HG03432 (cell line): ENCODE results near the gene ADCY1.
"Not testable (repeated sequence)": the region's sequence is repeated elsewhere in the genome, so short reads cannot be mapped to it uniquely, and the experiment has no call there.

Experiments used
- ATAC-seq: cut with Tn5 transposase; IDR thresholded peaks from one replicate; pipeline ENCODE4 v1.9.1; 2021; ENCODE audit warnings: mild to moderate bottlenecking, moderate library complexity; ENCODE audit not compliant: unreplicated experiment

ADCY1 gene

DNA sequence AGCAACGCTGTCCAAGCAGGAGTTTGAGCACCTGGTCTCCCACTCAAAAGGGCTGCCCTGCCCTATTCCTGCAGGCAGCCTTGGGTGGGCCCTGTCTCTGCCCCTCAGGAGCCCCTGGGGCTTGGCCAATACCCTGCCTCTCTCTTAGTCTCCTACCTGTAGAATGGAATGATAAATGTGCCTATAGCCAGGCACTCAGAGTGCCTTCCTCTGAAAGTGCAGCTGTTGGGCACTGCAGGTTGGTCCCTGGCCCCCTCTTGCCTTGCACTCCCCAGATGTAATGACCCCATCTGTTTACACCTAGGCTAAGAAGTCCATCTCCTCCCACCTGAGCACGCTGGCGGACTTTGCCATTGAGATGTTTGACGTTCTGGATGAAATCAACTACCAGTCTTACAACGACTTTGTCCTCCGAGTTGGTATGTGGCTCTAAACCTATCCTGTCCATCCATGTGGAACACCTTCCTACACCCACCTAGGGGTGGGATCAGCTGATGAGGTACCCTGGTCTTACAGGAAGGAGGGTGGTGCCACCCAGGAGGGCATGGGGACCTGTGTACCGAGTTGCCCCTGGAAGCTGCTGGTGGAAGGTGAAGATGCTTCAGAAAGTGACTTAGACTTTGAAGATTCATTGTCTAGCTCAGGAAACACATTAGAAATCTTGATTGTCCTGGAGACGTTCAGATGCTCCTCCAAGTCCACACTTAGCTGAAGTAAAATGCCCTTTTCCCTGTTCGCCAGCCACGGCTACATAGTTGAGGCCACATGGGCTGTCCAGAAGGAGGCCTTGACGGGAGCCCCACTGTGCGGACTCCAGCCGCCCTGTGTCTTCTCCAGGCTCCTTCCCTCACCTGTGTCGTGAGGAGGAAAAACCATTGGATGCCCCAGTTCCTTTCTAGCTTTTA lies 134.1 kb downstream of the ADCY1 start:
- no peak for ATAC-seq

DNA sequence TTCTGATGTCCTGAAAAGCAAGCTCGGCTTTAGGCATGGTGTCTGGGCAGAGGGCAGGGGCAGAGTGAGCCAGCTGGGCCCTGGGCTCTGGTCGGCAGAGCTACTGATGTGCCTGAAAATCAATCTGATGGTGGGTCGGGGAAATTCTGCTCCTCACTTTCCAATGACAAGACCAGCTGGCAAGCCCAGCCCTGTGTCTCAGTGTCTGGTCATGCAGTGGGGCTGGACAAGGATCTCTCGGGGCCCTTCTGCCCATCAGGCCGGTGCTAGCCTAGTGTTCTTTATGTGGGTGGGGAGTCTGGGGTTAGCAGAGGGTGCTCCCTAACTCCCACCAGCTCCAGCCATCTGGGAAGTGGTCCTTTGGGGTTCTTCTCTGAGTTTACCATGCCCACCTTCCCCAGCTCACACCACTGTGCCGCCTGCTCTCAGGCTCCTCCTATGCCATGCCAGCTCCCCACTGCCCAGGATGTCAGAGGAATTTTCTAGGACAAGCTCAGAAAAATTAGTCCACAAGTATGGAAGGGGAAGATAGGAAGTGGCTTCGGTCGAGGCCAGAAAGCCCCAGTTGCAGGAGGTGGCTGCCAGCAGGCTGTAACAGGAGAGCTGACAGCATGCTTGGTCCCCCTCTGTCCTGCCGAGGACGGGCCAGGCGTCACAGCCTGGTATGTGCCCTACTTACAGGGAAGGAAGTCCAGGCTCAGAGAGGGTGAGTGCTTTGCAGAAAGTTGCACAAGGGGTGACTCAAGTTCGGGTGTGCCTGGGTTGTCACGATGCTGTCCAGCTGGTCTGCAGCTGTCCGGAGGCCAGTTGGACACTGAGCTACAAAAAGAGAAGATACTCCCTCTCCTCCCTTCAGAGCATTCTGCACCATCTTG lies 135.2 kb downstream of the ADCY1 start:
- ATAC-seq, result no peak

DNA sequence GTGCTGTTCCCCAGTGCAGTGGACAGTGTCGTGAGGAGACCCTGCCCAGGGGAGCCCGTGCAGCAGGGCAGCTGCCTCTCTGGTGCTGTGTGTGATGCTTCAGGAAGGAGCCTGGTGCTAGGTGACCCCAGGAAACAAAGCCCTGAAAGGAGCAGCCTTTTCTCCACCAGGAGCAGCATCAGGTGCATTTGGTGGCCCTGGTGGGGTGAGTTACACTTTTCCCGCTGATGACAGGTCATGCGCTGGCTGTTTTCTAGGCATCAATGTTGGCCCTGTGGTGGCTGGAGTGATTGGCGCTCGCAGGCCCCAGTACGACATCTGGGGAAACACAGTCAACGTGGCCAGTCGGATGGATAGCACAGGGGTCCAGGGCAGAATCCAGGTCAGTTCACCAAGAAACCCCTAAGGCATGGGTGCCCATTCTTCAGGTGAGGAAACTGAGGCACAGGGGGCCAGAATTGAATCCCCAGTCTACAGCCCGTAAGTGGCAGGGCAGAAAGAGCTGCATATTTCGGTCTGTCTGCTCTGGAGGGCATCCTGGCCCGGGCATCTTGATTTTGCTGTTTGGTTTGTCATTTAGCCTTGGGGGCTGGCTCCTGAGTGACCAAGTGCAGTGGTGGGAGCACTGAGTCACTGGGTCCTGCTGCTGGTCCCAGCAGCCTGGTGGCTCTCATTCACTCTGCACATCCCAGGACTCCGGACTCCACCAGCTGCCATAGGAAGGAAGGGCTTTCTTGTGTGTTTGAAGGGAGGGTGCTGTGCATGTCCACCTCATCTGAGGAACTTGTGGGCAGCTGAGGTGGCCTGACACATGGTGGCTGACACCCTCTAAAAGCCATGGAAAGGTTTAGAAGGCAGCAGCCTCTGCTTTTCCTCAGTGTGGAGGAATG lies 136.3 kb downstream of the ADCY1 start:
- ATAC-seq, result no peak

DNA sequence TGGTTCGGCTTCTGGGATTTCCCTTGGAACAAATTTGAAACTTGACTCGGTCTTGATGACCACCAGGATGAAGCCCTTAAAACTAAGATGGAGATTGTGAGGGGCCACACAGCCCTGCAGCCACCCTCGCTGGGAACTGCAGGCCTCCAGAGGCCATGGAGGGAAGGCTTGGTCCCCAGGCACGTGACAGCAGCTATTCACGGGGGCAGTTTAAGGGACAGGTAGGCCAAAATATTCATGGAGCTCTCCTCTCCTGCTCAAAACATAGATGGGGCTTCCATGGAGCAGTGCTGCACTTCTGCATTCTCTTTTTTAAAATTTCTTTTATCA lies 137.0 kb downstream of the ADCY1 start:
- no peak for ATAC-seq

DNA sequence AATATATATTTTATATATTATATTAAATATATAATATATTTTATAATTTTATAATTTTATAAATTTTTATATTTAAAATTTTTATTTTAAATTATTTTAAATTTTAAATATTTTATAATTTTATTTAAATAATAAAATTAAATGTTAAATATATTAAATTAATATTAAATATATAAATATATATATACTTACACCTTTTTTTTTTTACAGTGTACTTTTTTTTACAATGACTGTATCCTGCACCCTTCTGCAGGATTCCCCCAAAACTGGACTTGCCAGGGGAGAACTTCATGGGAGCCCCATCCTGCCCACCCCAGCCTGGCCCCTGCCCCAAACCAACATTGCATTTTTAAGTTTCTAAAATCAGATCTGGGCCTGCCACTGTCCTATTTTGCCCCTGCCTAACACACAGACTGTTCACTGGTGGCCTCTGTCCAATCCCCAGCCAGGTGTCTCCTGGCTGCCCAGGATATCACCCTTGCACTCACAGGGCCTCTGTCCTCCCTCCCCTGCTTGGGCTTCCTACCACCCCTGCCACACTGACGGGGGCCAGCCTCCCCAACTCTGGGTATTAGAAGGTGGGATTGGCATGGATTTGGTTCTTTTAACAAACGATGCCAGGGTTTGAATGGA lies 138.0 kb downstream of the ADCY1 start:
- no peak for ATAC-seq

DNA sequence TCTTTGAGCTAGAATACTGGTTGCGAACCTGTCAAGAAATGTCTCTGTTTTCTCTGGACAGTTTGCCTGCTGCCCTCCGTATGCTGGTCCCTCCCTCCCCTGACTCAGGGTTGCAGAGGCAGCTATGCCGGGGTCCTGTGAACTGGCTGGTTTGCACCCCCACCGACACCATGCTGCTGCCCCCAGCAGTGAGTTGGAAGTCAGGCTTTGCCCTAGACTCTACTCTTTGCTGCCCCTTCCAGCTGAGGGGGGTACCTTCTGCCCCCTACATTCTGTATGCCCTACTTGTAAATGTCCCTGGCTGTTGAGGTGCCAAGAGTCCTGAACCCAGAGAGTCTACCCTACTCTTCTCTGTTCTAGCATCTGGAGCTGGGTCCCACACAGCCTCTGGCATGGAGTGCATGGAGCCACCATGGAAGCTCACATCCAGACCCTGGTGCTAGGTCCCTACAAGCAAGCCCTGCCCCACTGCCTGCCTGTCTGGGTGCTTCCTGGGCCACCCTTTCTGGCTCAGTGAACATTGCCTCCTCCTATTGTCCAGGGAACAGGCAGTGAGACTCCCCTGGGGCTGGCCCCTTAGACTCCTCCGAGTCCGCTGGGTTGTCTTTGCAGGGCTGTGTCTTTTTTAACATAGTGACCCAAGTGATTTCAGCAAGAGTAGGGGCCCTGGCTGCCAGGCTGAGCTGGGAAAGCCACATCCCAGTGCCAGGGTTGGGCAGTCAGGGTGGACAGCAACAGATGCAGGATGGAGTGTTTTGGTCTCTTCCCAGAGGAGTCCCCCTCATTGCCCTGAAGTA lies 138.9 kb downstream of the ADCY1 start:
- ATAC-seq, result no peak

DNA sequence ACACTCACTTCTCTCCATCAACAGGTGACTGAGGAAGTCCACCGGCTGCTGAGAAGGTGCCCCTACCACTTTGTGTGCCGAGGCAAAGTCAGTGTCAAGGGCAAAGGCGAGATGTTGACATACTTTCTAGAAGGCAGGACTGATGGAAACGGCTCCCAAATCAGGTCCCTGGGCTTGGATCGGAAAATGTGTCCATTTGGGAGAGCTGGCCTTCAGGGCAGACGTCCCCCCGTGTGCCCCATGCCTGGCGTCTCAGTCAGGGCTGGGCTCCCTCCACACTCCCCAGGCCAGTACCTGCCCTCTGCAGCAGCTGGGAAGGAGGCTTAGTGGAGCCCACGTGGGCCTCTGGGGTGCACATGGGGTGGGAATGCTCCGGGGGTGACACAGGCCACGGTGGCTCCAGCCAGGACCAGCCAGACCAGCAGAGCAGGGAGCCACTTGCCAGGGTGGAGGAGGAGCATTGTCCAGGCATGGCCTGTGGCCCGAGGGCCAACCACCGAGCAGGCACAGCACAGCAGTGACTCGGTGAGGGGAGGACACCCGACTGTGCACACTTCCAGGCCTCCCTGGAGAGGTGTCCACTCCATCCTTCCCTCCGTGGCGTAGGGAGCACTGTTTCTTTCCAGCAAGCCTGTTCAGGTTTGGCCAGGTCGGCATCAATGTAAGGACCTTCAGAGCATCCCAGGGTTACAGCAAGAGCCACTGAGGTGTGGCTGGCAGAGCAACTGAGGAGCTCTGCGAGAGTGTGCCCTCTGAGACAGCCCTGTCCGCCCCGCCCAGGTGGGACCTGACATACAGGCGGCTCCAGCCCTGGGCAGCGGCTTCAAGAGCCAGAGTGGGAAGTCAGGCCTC lies 139.7 kb downstream of the ADCY1 start:
- ATAC-seq, result no peak

DNA sequence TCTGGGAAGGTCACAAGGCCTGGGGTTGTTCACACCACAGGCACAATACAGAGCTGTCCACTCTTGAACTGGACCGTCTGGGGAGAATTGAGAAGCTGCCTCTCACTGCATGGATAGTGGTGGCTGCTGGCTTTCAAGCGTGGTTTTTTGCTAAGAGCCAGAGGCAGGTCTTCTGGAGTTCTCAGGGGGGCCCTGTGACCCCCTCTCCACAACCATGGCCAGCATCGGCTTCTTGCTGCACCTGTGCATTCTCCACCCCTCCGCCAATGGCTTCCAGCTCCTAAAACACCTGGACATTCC lies 140.3 kb downstream of the ADCY1 start:
- no peak for ATAC-seq

DNA sequence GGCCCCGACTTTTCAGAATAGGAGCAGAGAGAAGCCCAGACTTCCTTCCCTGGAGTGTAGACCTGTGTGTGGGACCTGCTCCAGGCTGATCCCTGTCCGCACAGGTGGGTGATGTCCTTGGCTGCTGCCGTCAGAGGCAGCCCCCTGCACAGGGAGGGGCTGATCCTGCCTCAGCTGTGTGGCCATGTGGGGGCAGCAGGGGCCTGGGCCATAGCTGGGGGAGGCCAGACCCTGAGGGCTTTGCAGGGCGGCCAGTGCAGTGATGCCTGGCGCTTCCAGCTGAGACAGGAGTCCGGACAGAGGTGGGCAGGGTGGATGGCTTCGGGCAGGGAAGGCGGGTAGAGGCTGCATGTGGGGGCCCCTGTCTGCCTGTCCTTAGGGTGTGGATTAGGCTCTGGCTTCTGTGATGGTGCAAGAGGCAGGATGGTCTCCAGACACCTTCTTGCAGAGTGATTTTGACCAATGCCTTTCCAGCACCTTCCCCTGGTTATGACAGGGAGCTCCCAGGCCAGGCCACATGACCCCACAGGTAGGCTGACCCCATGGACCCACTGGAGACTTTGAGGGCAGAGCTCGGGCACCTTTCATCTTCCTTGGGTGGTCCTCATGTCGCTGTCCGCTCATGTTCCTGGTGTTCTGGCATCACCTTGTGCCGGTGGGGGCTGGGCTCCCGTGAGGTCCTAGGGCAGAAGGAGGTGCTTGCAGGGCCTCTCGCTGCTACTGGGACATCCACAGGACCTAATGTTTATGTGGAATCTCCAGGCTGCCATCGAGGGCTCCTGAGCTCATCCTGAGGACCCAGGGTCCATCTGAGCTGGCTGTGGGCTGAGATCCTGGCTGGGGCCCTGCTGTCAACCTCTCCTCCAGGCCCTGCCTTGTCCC lies 141.5 kb downstream of the ADCY1 start:
- no peak for ATAC-seq

DNA sequence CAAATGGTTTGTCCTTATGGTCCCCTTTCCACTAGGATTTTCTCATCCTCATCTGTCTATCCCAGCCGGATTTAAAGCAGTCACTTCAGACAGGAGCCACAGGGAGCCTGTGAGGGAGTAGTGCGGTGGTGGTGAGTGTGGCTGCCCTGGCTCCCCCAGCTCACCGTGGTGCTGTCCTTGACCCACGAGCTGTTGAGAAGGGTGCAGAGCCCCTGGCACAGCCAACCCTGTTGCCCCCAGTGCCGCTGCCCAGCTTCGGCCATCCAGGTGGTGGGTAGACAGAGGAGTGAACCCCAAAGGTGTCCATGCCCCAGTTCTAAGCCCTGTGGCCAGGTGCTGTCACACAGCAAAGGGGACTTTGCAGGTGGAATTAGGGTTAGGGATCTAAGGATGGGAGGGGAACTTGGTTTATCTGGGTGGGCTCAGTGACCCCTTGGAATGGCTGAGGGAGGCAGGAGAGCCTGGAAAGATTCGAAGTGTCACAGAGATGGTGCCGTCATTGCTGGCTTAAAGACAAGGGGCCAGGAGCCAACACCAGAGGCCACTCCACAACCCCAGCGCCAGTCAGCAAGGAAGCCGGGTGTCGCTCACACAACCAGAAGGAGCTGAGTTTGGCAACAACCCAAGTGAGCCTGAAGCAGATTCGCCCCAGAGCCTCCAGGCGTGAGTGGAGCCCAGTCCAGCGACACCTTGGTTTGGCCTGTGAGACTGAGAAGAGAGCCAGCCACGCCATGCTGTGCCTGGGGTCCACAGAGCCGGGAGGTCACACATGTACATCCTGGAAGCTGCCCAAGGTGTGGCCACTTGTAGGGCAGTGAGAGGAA lies 142.4 kb downstream of the ADCY1 start:
- no peak for ATAC-seq

DNA sequence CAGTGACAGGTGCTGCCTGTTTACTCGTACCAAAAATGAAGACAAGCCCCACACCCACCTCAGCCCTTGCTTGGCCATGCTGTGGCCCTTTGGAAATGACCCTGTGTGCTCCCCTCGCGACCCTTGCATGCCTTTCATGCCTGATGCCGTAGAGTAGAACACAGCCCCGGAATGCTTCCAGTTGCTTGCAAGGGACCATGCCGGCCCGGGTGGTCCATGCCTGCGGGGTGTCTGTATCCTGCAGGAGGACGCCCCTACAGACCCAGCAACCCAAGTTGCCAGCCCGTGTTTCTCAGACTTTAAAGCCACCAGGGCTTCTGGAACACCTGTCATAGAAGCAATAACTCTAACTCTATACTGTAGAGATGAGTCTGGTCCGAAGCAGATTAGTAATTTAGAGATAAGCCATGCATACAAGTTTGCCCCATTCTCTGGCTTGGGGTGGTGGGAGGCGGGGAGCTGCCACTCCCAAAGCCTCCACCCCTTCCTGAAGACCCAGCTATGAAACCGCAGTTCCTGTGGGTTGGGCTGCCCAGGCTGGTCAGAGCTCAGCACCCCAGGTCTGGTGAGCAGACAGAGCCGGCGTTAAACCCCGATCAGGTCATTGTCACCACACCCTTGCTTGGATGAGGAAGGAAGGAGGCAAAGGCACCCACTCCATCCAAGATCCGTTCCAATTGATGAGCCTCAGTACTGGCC lies 143.5 kb downstream of the ADCY1 start:
- no peak for ATAC-seq

DNA sequence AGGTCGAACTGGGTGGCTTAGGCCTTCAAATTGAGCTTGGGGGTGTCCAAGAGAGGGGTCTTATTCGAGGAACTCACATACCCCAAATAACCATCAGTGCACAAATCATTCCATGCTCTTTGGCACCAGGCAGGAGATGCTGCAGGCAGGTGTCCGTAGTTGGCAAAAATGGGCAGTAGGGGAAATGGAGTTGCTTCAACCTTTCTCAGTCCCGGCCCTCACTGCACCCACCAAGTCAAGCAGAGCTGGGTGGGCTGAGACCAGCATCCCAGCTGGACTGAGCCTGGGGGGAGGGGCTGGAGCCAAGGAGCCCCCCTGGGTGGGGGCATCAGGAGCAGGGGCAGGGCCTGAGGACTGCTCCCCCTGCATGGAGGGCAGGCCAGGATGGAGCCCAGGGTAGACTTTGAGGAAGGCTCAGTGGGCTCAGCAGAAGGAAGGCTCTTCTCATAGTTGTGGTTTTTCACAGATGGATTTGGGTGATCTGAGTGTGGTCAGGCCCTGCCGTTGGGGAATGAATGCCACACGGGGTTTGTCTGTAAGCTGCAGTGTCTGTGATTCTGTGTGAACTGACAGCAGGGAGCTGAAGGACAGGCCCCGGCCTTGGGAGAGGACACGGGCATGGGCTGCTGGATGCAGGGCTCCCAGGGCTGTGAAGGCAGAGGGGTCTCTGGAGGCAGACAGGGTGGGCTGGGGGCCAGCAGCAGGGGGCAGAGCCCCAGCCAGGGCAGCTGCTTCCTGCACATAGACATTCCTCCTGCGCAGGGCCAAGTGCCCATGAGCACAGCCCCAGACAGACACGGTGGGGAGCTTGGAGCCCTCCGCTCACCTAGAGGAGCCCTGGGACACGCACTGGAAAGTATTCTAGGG lies 144.5 kb downstream of the ADCY1 start:
- no peak for ATAC-seq

DNA sequence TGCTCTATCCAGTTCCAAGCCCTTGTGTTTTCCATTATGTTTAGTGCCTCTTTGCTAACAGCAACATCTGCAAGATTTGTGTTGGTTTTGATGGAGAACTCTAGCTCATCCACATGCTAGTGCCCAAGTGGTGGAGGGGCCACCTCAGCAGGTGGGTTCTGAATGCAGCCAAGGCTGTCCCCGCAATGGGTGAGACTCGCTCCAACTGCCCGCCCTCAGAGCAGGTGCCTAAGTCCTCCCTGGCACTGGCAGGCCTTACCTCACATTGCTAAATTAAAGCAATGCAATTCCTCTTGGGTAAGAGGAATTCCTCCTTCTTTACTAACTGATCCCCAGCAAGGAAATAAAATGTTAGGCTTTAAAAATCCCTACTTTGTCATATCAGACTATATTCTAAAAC lies 146.8 kb downstream of the ADCY1 start:
- no peak for ATAC-seq

DNA sequence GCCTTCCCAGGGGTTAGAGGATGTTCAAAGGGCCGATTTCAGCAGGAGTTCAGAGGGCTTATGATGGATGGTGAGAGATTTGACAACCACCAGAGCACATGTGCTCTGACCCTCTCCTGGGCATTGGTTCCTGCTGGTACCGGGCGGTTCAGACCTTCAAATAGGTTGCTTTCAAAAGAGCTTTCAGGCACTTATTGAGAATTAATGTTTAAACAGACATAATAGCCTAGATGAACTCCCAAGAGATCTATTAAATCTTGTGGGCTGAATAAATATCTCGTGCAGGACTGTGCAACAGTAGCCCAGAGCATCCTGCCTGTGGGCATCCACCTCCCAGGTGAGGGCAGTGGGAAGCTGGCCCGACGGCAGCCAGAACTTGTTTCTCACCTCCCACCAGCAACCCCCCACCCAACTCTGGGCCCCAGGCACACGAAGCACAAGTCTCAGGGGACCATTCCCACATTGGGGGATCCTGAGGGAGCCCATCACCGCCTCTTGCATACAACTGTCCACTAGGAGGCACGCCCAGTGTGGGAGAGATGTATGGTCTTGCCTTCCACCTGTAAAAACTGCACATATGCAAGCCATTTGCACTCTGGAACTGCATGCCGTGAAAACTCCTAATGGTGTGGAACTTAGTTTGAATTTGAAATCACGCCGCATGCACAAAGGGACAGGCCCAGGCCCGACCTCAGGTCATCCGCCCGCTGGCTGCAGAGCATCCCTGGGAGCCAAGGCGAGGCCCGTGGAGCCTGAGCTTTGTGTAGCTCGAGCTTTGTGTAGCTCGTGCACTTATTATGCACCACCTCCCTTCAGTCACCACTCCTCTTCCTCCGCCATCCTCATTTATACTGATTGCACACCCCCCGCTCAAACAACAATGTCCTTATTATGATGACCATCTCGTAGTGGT lies 147.8 kb downstream of the ADCY1 start:
- no peak for ATAC-seq

DNA sequence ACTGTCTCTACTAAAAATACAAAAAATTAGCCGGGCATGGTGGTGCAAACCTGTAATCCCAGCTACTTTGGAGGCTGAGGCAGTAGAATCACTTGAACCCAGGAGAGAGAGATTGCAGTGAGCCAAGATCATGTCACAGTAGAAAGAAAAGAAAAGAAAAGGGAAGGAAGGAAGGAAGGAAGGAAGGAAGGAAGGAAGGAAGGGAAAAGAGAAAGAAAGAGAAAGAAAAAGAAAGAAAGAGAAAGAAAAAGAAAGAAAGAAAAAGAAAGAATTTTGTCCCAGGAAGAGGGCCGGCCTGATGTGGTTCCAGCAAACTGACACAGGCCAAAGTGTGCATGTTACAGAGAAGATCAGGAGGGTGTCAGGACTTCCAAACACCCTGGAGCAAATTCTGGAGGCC lies 151.1 kb downstream of the ADCY1 start:
- ATAC-seq, result not testable (repeated sequence)
